CD4-positive, alpha-beta T cell treated with Interleukin-4 for 1 hour (primary cell): ENCODE measurements around the gene ADRB2.
A peak's percentile ranks its signal among the peaks of the same experiment; 100 is the strongest.

ENCODE experiments used
- DNase-seq, 2 donors: peaks; one replicate each; pipeline ENCODE4 v3.0.0-alpha.2; 2020 to 2022

The ADRB2 gene

GRCh38 chr5:148831590-148832565 lies 5.5 kb downstream of the ADRB2 start:
- DNase-seq = no peak

DNA sequence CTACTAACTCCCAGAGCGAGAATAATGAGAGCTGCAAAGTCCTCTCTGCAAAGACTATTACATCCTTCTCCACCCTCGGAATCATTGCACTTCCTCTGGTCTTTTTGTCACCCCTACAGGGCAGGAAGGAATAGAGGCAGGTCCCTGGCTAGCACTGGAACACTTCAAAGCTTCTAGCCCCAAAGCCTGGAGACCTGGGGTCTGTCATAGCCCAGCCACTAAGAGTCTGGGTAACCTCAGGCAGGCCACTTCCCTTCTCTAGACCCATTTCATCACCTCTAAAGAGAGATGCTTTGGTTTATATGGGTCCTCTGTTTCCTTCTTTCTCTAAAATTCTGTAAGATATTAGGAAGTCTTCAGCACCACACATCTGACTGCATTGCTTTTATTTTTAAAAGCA lies 6.7 kb downstream of the ADRB2 start:
- DNase-seq = no peak

DNA sequence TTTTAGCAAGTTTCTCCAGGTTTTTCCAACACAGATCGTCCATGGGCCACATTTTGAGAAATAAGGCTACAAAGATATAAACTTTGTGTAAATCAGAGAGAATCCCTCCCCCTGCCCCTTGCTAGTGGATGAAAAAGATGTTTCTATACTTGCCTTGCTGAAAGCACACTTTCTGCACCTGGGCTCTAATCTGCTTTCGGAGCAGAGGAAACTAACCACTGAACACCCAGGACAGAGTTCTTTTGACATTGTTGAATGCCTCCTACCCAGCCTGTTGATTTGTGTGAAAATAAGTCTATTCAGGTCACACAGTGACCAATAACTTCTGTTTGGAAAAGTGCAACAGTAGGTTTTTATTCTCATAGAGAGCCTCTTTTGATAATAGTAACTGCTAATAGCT lies 7.5 kb downstream of the ADRB2 start:
- DNase-seq = no peak

GRCh38 chr5:148834689-148835088 lies 8.3 kb downstream of the ADRB2 start:
- DNase-seq = no peak

GRCh38 chr5:148836272-148837250 lies 10.2 kb downstream of the ADRB2 start:
- DNase-seq = no peak

DNA sequence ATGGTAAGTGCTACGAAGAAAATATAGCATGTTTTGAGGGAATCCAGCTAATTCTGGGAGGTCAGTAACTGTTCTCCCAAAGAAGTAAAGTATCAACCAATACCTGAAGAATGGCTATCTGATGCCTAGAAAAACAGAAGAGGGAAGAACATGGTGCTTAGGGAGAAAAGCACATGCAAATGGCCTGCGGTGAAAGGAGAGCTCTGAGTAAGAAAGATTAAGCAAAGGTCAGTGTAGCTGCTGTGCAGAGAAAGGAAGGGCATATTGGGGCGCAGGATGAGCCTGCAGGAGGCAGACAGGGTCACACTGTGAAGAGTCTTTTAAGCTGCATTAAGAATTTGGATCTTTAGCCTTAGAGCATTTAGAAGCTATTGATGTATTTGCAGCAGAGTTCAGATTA lies 11.0 kb downstream of the ADRB2 start:
- no peak for DNase-seq

GRCh38 chr5:148838357-148838756 lies 11.9 kb downstream of the ADRB2 start:
- no peak for DNase-seq

GRCh38 chr5:148839960-148840359 lies 13.5 kb downstream of the ADRB2 start:
- DNase-seq = no peak

GRCh38 chr5:148840531-148840930 lies 14.1 kb downstream of the ADRB2 start:
- no peak for DNase-seq

GRCh38 chr5:148841519-148841918 lies 15.1 kb downstream of the ADRB2 start:
- no peak for DNase-seq

DNA sequence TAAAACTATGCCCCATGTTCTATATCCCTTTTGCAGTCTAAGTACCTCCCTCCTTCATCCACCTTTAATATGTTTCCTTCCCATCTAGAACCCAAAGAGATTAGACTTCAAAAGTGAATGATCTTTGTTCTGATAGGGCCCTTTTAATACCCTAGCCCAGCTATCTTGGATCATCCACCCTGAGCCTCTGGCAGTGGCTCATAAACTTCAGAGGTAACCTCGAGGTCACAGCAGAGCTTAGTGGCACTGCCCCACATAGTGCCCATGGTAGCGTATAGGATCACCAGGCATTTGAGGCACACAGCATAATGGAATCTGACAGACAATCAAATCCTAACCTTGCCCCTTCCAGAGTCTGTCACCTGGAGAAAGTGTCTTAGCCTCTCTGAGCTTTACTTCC lies 15.8 kb downstream of the ADRB2 start:
- DNase-seq = no peak

DNA sequence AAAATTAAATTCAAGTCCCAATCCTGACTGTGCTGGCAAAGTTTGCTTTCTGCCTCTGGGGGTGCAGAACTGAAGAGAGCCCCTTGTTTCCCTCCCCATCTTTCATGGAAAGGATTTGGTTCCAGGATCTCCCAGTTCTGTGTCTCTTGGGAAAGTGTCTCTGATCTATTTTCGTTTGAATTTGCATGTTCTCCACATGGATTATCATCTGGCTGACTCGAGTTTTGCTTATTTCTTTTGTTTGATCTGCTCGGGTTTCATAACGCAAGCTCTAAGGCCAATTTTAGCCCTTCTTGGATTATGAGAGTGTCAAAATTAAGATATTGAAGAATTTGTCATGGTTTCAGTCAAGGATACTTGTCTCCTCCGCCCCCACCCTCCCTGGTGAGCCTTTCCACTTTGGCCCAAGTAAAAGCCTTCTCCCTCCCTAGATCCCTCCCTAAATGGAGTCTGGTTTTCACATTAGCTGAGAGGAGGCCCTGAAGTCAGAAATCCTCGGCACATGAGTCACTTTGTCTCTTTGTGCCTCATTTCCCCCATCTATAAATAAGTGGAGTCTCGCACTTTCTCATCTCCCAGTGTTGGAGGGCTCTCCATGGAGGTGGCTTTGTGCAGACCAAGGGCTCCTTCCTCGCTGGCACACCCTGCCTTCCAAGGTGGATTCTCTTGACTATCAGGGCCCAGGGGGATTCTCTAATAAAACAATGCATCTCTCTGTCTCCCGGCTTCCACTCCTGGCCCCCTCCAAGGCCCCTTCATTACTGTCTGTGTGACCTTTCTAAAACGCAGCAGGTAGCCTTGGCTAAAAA lies 17.3 kb downstream of the ADRB2 start:
- no peak for DNase-seq

DNA sequence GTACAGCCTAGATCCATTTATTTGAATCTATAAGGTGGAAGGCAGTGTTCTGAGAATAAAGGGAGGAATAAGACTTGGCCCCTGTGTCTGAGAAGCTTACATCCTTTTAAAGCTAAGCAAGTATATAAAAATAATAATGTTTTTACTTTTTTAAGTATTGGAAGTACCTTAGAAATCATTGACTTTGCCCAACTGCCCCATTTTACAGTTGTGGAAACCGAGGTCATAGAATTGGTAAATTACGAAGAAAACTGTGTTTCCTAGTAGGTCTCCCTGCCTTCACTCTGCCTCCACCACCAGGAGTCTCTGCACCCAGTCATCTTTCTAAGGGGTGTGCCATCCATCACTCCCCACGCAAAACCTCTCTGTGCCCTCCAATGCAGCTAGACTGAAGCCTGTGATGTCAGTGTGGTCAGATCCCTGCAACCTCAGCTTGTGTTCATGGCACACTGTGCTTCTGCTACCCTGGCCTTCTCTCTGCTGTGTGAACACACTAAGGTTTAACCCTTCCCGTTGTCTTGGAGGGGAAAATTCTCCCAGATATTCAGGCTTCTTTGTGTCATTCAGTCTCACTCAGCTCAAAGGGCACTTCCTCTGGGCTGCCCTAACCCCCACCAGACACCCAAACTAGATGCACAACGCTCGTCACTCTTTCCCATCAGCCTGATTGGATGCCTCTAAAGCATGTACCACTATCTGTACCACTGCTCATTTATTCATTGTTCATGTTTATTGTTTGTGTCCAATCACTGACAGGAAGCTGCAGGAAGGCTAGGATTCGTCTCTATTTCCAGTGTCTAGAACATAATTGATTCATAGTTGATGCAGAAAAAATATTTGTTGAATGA lies 18.2 kb downstream of the ADRB2 start:
- peak; percentile 65 to 71 for DNase-seq

DNA sequence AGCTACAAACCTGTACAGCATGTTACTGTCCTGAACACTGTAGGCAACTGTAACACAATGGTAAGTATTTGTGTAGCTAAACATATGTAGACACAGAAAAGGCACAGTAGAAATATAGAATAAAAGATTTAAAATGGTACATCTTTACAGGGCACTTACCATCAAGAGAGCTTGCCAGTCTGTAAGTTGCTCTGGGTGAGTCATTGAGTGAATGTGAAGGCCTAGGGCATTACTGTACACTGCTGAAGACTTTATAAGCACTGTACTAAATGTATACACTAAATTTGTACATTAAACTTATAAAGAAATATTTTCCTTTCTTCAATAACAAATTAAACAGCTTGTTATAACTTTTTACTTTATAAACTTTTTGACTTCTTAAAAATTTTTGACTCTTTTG lies 20.5 kb downstream of the ADRB2 start:
- no peak for DNase-seq

GRCh38 chr5:148847456-148847855 lies 21.0 kb downstream of the ADRB2 start:
- no peak for DNase-seq

GRCh38 chr5:148848393-148849031 lies 22.1 kb downstream of the ADRB2 start:
- DNase-seq = peak; percentile 22 to 61

DNA sequence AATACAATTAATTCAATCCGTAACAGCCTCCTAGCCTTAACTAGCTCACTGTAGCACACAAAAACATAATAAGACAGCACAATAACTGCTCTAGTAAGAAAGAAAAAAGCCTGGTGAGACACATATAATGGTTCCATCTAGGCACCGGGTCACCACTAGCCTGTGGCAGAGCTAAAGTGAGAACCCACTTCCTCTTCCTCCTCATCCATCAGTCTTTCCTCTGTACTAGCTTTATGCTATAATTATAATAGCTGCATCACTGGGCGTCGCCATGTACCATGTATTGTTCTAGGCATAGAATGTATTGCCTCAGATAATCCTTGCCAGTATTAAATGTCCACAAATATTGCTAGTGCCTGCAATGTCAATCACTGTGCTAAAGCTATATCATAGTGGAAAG lies 23.1 kb downstream of the ADRB2 start:
- DNase-seq = peak; percentile 51 to 71

DNA sequence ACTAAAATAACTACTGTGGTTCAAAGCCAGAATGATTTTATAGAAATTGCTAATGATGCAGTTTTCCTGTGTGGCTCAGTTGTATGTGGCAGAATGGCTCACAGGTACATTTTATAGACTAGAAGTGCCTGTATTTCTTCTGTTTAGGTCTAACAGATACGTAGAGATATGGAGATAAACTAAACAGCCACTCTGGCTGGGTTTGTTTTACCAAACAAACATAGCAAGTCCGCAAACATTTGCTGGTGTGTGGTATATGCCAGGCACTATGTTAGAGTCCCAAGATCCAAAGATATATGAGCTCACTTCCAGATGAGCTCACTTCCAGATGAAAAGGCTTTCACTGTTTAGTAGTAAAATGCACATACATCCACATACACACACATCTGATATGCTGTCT lies 24.4 kb downstream of the ADRB2 start:
- DNase-seq = no peak

DNA sequence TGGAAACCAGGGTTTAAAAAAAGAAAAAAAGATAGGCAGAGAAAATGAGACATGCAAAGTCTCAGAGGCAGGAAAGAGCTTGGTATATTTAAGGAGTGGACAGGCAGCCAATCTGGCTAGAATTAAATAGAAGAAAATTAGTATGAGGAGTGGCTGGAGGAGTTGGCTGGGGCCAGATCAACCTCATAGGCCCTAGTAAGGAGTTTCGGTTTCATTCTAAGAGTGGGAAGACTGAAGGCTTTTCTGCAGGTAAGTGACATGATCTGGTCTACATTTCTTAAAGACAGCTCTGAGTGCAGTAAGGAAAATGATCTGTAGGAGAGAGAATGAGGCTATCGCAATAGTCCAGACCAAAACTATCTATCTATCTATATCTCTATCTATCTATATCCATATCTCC lies 27.5 kb downstream of the ADRB2 start:
- no peak for DNase-seq

GRCh38 chr5:148855249-148856008 lies 29.0 kb downstream of the ADRB2 start:
- DNase-seq = peak in 1 of 2 donors; percentile 67
